ENCODE measurements around the gene AVPR2. TPM values are rescaled to one million over a fixed set of nuclear protein-coding genes. Genes with fewer than 3 reads are reported as not detected.

AVPR2 gene
- total and polyA plus RNA-seq, 10 of the 15 experiments (the other 5 are each of a cell fraction or from before 2014, with no cell fraction given) = 0.12 to 0.37 TPM; not detected in 8

- no peak for TF ChIP-seq ZBTB40 (IDR thresholded peaks at IDR 0.05; ENCODE audit: borderline replicate concordance)
- TF ChIP-seq ZNF687 (IDR thresholded peaks at IDR 0.05) = no peak
- TF ChIP-seq YBX1 (IDR thresholded peaks at IDR 0.05) = no peak
- TF ChIP-seq BCLAF1 (IDR thresholded peaks at IDR 0.05) = no peak
- no peak for TF ChIP-seq JUNB (IDR thresholded peaks at IDR 0.05)
- TF ChIP-seq CTCF (IDR thresholded peaks at IDR 0.05 in 2 of 3, conservative IDR thresholded peaks at IDR 0.05 in 1 of 3; ENCODE audit: control insufficient read depth in 2 of 3, extremely low read depth in 1 of 3, insufficient read depth in 1 of 3, low read depth in 3 of 3, low read length in 3 of 3) = no peak
- TF ChIP-seq E2F8 (IDR thresholded peaks at IDR 0.05; ENCODE audit: low read depth, partially characterized antibody) = no peak
- TF ChIP-seq CHD2 (IDR thresholded peaks at IDR 0.05; ENCODE audit: borderline replicate concordance, low read depth, low read length) = no peak
- TF ChIP-seq IKZF2 (IDR thresholded peaks at IDR 0.05) = no peak
These were observed 23.2 kb upstream of the AVPR2 start (continued) for GRCh38 chrX:153881281-153881680.
